HFFc6 (cell line): Measurements from ENCODE around the gene GLDC. TPM values are rescaled to one million over a fixed set of nuclear protein-coding genes. Genes with fewer than 3 reads are reported as not detected.

Experiments
- DNase-seq: peaks from one replicate; pipeline ENCODE4 v3.0.0-alpha.2; 2018
- H3K27ac Mint-ChIP-seq: 2 replicates; pipeline ENCODE4 v1.8.0; 2020; ENCODE audit warnings: mild to moderate bottlenecking, mixed read lengths
- H3K27me3 Mint-ChIP-seq: 2 replicates; pipeline ENCODE4 v1.8.0; 2021; ENCODE audit warnings: mild to moderate bottlenecking, moderate library complexity, mixed read lengths; ENCODE audit not compliant: insufficient read depth
- H3K36me3 Mint-ChIP-seq: 2 replicates; pipeline ENCODE4 v1.8.0; 2021; ENCODE audit warnings: low read depth, mixed read lengths
- H3K4me1 Mint-ChIP-seq: 2 replicates; pipeline ENCODE4 v1.8.0; 2020; ENCODE audit warnings: low read depth, mixed read lengths
- H3K4me3 Mint-ChIP-seq: 2 replicates; pipeline ENCODE4 v1.8.0; 2020; ENCODE audit warnings: mild to moderate bottlenecking, moderate library complexity, mixed read lengths
- H3K9me3 Mint-ChIP-seq: 2 replicates; pipeline ENCODE4 v1.8.0; 2020; ENCODE audit warnings: mild to moderate bottlenecking, mixed read lengths
- total RNA-seq, 6 experiments: library from RNA; stranded (reverse); fragmentation: NEBNext Ultra II Directional; extraction: Animal tissue kit (Norgen Biotek cat#: 25700); gene quantifications; 2 replicates in 1 of 6; 3 replicates in 5 of 6; pipeline ENCODE4 v1.2.3, GENCODE V29; 2021
- TF ChIP-seq, protein P1 (sequence below): fragments of 200-600 bp; sonication (generic); IDR thresholded peaks from 2 replicates; pipeline ENCODE4 v1.5.0; 2021; ENCODE audit warnings: antibody characterized with exemption, mild to moderate bottlenecking

The GLDC gene
- total RNA-seq, 6 experiments from 2014 or later, result 0.12 to 0.41 (median 0.23) TPM

DNA sequence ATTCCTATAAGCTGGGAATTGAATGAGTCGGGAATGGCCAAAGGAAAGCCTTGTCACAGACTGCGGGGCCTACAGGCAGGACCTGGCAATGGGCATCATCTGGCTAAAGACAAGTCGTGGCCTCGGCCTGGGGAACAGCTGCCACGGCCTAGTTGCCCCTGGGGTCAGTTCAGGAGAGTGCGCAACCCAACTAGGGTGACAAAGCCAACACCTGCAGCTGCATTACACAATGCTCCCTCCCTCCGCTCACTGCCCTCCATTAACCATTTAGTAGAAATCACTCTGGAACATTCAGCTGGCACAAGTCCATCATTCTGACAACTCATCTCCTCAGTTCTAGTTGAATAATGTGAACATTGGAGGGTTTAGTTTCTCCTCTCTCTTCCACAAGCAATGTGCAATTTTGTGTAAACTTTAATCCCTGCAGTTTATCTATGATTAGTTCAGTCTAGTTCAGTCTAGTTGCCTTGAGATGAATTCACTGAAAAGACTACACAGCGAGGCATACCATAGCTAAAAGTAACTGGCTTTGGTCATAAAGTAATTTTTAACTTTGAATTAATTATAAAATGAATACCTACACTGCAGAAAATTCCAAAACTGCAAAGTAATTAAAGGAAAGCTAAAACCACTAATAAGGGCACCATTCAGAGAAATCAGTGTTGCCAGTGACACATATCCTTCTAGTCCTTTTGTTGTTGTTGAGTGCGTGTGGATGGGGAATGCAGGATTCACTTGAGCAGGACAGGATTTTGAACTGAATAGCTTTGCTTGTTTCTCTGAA lies 5.1 kb downstream of the GLDC start:
- H3K27ac Mint-ChIP-seq, result no peak overlapping the region
- H3K27me3 Mint-ChIP-seq, result peaks cover 52% of the 10 kb centered on the region
- no peaks in the 10 kb centered on the region for H3K36me3 Mint-ChIP-seq
- H3K9me3 Mint-ChIP-seq, result no peaks in the 10 kb centered on the region
- no peak for DNase-seq
- TF ChIP-seq, protein P1, sequence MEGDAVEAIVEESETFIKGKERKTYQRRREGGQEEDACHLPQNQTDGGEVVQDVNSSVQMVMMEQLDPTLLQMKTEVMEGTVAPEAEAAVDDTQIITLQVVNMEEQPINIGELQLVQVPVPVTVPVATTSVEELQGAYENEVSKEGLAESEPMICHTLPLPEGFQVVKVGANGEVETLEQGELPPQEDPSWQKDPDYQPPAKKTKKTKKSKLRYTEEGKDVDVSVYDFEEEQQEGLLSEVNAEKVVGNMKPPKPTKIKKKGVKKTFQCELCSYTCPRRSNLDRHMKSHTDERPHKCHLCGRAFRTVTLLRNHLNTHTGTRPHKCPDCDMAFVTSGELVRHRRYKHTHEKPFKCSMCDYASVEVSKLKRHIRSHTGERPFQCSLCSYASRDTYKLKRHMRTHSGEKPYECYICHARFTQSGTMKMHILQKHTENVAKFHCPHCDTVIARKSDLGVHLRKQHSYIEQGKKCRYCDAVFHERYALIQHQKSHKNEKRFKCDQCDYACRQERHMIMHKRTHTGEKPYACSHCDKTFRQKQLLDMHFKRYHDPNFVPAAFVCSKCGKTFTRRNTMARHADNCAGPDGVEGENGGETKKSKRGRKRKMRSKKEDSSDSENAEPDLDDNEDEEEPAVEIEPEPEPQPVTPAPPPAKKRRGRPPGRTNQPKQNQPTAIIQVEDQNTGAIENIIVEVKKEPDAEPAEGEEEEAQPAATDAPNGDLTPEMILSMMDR, result no peak
- no peak overlapping the region for H3K4me3 Mint-ChIP-seq
- peaks cover 20% of the 10 kb centered on the region for H3K4me1 Mint-ChIP-seq

DNA sequence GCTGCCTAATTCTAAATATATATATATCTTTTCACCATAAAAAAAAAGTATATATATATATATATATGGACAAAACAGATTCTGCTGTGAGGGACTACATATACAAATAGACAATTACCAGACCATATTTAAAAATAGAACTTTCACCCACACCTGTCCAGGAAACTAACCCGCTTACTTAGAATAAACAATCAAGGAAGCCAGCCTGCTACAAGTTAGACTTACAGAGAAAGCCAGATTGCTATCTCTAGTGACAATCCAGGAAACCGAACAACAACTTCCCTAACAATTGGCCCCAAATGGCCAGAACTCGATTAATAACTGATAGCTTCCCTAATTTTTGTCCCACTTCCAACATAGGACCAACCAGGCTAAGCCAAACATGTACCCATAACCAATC lies 5.9 kb downstream of the GLDC start:
- DNase-seq, result no peak
- Mint-ChIP-seq H3K9me3 (no peaks in the 10 kb centered on the region), H3K27me3 (peaks cover 53% of the 10 kb centered on the region), H3K36me3 (no peaks in the 10 kb centered on the region), H3K4me1 (peaks cover 17% of the 10 kb centered on the region), H3K27ac (no peak overlapping the region), H3K4me3 (no peak overlapping the region)
- TF ChIP-seq, protein P1, result no peak

DNA sequence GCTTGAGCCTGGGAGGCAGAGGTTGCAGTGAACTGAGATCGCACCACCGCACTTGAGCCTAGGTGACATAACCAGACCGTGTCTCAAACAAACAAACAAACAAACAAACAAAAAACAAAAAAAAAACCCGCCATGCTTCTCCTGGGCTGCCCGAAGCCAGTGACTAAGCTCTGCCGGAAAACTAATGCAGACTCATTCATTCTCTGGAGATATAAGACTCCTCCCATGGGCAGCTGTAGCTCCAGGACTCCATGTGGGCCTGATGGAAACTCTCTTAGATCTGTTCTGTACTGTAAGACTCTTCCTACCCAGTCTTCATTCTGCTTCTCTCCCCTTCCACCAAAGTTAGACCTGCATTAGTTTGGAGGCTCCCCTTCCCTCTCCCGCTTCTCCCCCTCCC lies 11.1 kb downstream of the GLDC start:
- no peak for DNase-seq
- no peaks in the 10 kb centered on the region for H3K36me3 Mint-ChIP-seq
- H3K27ac Mint-ChIP-seq, result no peak overlapping the region
- TF ChIP-seq, protein P1, result no peak
- H3K9me3 Mint-ChIP-seq, result no peaks in the 10 kb centered on the region
- H3K4me3 Mint-ChIP-seq, result no peak overlapping the region
- H3K27me3 Mint-ChIP-seq, result peaks cover 33% of the 10 kb centered on the region
- no peaks in the 10 kb centered on the region for H3K4me1 Mint-ChIP-seq

DNA sequence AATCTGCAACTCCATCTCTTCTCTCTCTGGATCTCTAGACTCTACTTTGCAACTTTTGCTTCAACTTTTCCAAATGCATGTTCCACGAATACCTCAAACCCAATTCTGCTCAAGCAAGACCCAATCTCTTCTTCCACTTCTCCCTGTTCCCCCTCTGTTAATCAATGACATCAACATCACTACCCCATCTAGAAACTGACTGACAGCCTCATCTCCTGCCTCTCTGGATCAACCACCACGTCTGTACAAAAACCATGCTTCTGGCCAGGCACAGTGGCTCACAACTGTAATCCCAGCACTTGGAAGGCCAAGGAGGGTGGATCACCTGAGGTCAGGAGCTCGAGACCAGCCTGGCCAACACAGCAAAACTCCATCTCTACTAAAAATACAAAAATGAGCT lies 12.2 kb downstream of the GLDC start:
- TF ChIP-seq, protein P1, result no peak
- H3K4me1 Mint-ChIP-seq, result no peaks in the 10 kb centered on the region

DNA sequence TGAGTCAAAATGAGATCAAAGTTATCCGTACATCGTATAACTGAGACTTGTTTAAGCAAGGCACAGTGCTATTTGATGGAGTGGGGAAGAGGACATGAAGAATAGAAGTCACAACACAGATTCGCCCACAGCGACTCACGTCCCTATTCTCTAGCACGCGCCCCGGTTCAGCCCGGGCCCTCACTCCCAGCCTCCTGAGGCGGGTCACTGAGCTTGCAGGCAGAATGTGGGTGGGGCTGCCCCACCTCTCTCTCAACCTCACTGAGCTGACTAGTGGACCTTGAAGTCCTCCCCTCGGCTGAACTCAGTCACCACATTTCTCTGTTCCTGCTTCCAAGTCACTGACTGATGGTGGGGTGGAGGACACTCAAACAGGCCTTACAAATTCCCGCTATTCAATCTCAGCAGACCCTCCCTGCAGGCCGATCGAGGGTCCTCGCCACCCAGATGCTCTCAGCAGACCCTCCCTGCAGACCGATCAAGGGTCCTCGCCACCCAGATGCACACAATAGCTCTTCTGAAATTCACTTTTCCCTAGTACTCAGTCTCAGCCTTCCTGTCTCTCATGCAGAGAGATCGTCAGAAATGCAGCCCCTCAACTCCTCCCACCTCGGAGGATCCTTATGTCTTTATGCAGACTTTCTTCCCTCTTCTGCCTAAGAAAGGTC lies 12.9 kb downstream of the GLDC start:
- no peak for DNase-seq
- H3K36me3 Mint-ChIP-seq, result no peaks in the 10 kb centered on the region
- H3K27ac Mint-ChIP-seq, result no peak overlapping the region
- H3K27me3 Mint-ChIP-seq, result peaks cover 26% of the 10 kb centered on the region
- H3K9me3 Mint-ChIP-seq, result no peaks in the 10 kb centered on the region
- TF ChIP-seq, protein P1, result no peak
- H3K4me1 Mint-ChIP-seq, result no peaks in the 10 kb centered on the region
- H3K4me3 Mint-ChIP-seq, result no peak overlapping the region

More for the DNA sequence above, 12.2 kb downstream of the GLDC start:
- Mint-ChIP-seq H3K4me3 (no peak overlapping the region), H3K27me3 (peaks cover 30% of the 10 kb centered on the region), H3K27ac (no peak overlapping the region), H3K9me3 (no peaks in the 10 kb centered on the region), H3K36me3 (no peaks in the 10 kb centered on the region)
- DNase-seq, result no peak
